DMS79 (cell line): Measurements from ENCODE around the gene AP1S1.
"Not testable (repeated sequence)": the region's sequence is repeated elsewhere in the genome, so short reads cannot be mapped to it uniquely, and the experiment has no call there.

Experiments
- DNase-seq: peaks from one replicate; lab custom pipeline; 2025; lab: John Stamatoyannopoulos, UW

Gene AP1S1

DNA sequence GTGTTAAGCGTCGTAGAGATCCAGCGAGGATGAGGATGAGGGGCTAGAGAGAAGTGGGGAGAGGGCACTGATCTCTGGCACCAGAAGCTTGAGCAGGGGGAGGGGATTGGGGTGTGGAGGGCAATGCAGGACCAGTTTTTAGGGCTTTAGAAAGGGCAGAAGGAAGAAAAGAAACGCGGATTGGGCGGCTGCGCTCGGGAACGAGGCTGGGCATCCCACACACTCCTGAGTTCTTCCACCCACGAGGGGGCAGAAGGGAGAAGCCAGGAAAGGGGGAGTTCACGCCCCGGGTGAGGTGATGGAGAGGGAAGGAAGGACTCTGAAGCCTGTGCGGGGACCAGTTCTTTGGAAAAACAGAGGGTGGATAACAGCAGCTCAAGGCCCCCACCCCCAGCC, 17.2 kb downstream of the AP1S1 start:
- DNase-seq: no peak

- DNase-seq: peak; percentile 87
These were observed 18.0 kb downstream of the AP1S1 start for GRCh38 chr7:101172005-101172853.

- DNase-seq: peak; percentile 79
These were observed 18.8 kb downstream of the AP1S1 start for GRCh38 chr7:101172854-101173751.

GRCh38 chr7:101173752-101174244, 19.5 kb downstream of the AP1S1 start:
- DNase-seq: peak; percentile 15

GRCh38 chr7:101174322-101174854, 20.1 kb downstream of the AP1S1 start:
- no peak for DNase-seq

DNA sequence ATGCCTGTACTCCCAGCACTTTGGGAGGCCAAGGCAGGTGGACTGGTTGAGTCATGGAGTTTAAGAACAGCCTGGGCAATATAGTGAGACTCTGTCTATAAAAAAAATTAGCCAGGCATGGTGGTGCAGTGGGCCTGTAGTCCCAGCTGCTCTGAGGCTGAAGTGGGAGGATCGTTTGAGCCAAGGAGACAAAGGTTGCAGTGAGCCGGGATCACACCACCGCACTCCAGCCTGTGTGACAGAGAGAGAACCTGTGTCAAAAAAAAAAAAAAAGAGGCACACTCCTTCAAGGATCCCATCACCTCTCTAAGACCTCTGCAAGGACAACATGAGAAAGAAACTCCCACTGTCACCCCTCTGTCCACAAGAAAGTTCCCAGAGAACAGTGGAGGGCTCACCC, 21.4 kb downstream of the AP1S1 start:
- DNase-seq: no peak

GRCh38 chr7:101177644-101178043, 23.4 kb downstream of the AP1S1 start:
- no peak for DNase-seq

DNA sequence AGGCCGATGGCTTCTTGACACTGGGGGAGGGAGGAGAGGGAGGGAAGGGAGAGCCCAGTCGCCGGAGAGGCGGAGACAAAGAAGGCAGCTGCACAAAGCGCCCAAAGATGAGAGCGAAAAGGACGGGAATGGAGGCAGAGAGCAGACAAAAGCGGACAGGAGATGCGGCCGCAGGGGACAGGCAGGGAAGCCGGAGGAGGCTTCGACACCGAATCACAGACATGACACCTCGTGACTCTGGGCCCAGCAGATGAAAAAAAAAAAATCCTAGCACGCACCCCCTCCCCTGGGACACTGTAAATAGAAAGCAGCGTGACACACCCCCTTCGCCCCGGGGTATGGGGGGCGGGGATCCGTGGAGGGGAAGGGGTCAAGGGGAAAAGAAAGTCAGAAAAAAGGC, 24.8 kb downstream of the AP1S1 start:
- DNase-seq: peak; percentile 70

DNA sequence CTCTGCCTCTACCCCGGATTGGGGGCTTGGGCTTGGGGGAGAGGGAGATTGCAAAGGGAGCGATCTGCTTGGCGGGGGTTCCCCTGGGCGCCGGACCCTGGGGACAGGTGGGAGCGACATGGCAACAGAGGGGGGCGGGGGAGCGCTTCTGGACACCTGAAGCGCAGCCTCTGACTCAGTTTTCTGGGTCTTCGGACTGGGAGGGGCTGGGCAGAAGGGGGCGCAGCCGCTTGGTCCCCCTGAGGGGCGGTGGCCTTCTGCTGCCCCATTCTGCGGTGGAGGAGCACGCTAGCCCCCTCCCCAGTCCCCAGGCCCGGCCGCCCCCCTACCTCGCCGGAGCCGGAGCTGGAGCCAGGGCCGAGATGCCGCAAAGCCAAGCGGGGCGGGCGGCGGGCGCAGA, 25.4 kb downstream of the AP1S1 start:
- DNase-seq: no peak

DNA sequence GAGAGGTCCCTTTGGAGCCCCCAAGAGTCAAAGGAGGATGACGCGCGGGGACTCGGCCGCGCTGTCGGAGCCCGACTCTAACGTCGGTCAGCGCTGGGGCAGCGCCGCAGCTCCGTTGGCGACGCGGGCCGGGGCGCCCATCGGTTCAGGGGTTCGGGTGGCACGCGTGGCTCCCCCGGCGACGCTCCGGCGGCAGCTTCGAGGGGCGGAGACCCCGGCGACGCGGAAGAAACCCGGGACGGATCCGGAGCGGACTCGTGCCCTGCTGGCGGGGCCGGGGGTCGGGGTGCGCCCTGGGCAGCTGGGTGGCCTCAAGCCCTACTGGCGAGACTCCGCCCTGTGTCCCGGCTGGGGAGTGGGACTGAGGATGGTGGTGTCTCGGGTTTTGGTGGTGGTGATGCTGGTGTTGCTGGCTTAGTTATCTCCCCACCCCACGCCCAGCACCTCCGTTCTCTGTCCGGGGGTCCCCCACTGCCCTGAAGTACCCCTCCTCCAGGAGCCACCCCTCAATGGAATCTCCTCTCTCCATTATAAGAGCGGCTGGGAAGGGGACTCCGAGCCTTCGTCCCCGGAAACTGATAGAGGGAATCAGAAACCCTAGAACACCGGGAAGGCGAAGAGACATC, 26.0 kb downstream of the AP1S1 start, which contains the start of gene NAT16:
Gene NAT16 (minus strand): TSS at position 164 of the 626 bp plus-strand sequence. CDS start 5,486 bp downstream, outside the sequence.
- peak; percentile 24 for DNase-seq

GRCh38 chr7:101185258-101185839, 31.1 kb downstream of the AP1S1 start:
- DNase-seq: no peak

GRCh38 chr7:101186194-101186593, 31.9 kb downstream of the AP1S1 start:
- no peak for DNase-seq

- no peak for DNase-seq
These were observed 32.7 kb downstream of the AP1S1 start for GRCh38 chr7:101186844-101187428.

- no peak for DNase-seq
These were observed 34.8 kb downstream of the AP1S1 start for GRCh38 chr7:101189109-101189508.

DNA sequence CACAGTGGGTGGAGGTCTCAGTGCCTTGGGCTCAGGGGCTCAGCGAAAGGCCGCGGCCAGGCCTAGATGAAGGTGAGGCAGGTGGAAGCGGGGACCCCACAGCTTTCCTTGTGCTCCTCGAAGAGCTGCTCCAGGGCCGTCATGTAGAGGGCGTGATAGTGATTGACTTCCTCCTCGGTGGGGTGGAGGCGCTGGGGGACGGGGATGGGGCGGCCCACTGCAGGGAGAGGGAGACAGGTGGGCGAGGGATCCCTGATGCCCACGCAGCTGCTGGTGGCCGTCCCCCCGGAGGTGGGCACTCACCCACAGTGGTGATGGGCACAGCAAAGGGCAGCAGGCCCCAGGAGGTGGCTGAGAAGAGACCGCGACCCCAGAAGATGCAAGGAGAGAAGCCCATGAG, 41.6 kb downstream of the AP1S1 start:
- DNase-seq: no peak

DNA sequence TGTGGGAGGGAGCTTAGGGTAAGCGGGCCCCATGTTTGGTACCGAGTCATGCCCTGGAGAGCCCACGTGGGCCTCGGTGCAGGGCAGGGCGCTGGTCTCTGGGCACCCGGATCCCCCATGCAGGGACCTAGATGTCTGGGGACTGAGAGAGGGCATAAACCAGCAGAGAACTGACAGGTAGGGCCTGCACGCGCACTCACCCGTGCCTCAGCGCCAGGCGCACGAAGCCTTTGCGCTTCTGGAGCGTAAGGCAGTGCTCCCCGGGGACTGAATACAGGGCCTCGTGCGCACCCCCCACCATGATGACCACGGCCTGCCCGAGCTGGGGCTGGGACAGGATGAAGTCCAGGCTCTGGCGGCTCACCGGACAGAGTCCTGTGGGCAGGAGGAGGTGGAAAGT, 43.7 kb downstream of the AP1S1 start:
- DNase-seq: no peak

GRCh38 chr7:101198476-101198875, 44.2 kb downstream of the AP1S1 start:
- no peak for DNase-seq

- DNase-seq: not testable (repeated sequence)
These were observed 45.2 kb downstream of the AP1S1 start for GRCh38 chr7:101199522-101199921.

- no peak for DNase-seq
These were observed 46.2 kb downstream of the AP1S1 start for GRCh38 chr7:101200504-101200861.

DNA sequence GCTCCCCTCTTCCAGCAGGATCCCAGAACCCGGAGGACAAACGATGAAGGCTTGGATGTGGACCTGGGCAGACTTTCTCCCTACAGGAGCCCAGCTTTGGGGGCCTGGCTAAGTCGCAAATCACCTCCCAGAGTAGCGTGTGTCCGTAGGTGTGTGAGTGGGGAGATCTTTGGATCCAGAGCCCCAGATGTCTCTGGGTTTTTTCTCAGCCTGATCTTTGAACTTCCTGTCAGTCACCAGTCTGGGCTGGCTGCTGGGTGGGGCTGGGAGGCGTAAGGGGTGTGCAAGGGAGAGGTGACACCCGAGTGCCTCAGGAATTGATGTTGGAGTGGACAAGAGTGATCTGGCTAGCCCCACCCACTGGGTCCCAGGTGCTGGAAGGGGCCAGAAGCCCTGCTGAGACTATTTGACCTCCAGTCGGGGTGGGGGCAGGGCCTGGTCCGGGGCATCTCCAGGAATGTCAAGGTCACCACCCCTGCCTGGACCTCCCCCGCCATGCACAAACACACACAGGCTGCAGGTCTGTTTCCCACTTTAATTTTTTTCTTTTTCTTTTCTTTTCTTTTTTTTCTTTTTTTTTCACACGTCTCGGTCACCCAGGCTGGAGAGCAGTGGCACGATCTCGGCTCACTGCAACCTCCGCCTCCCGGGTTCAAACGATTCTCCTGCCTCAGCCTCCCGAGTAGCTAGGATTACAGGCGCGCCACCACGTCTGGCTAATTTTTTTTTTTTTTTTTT, 46.8 kb downstream of the AP1S1 start, which contains the start of gene MOGAT3:
Gene MOGAT3 (minus strand): TSS at position 175 of the 738 bp plus-strand sequence. CDS start 182 bp downstream, outside the sequence.
- no peak for DNase-seq
